SH-SY5Y (cell line): Measurements from ENCODE around the gene CEP170B.

Source experiments
- GATA2 ChIP-seq: IDR thresholded peaks from 2 replicates; pipeline ENCODE4 v1.6.1; 2011; ENCODE audit warnings: mild to moderate bottlenecking, low read depth, low read length
- GATA3 ChIP-seq: IDR thresholded peaks from 2 replicates; pipeline ENCODE4 v1.6.1; 2011; ENCODE audit warnings: low read depth, mild to moderate bottlenecking, low read length, moderate library complexity

CEP170B gene

DNA sequence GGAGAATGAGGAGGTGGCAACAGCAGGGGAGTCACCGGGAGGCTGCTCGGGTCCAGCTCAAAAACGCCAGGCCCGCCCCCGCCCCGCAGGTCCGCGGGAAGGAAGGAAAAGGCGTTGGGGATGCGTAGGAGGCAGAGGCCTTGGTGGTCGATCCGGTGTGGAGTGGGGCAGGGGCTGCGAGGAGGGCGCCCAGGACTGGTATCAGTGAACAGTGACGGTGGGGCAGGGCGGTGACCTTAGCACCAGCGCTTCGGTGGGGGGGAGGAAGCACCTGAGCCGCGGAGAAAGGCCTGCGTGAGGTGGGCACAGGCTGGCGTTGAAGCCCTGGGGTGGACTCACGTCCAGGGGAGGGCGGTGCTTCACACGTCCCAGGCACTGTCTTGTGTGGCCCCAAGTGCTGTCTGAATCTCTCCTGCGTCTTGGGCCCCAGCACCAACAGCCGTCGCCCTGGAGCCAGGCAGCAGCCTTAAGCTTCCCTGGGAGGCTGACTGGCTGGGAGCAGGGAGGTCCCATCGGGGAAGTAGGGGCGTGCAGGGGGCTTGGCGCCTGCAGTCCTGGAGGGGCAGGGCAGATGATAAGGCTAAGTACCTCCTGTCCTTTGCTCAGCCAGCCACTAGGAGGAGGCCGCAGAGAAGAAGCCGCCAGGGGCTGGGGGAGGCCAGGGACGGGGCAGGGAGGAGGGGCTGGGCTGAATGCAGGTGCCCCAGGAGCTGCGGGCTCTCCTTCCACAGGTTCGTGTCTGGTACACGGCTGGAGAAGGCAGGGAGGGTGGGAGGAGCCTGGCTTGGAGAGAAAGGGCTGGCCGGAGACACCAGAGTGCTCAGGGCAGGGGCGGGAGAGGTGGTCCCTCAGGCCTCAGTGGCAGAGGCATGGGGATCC lies 37.7 kb upstream of the CEP170B start:
- TF ChIP-seq GATA3: no peak
- TF ChIP-seq GATA2: no peak

DNA sequence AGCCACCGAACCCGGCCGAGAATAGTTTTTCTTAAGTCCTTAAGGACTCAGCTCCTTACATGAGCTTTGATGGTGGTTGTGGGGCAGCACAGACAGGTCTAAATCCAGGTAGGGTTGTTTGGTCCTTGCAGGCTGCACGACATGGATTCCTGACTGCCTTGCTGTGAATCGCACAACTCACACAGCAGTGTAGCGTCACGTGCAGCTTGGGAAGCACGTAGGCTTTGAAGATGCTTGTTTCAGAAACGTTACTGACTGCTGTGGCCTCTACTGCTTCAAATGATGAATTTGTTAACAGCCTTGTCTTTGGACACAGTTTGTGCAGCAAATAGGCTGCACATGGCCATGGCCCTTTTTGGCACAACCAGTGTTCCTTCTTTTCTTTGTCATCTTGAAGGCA lies 34.3 kb upstream of the CEP170B start:
- TF ChIP-seq GATA2 (no peak), GATA3 (no peak)

DNA sequence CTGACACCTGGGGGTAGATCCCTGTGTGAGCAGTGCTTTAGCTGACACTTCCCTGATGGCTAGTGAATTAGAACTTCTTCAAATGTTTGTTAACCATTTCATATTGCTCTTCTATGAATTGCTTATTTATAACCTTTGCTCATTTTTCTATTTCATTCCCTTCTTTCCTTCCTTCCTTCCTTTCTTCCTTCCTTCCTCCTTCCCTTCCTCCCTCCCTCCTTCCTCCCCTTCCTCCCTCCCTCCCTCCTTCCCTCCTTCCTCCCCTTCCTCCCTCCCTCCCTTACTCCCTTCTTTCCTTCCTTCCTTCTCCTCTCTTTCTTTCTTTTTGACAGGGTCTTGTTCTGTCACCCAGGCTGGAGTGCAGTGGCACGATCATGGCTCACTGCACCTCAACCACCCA lies 23.3 kb upstream of the CEP170B start:
- TF ChIP-seq GATA3 (no peak), GATA2 (no peak)

- TF ChIP-seq GATA3 (no peak), GATA2 (no peak)
Measured at GRCh38 chr14:104843006-104843405, 22.1 kb upstream of the CEP170B start.

DNA sequence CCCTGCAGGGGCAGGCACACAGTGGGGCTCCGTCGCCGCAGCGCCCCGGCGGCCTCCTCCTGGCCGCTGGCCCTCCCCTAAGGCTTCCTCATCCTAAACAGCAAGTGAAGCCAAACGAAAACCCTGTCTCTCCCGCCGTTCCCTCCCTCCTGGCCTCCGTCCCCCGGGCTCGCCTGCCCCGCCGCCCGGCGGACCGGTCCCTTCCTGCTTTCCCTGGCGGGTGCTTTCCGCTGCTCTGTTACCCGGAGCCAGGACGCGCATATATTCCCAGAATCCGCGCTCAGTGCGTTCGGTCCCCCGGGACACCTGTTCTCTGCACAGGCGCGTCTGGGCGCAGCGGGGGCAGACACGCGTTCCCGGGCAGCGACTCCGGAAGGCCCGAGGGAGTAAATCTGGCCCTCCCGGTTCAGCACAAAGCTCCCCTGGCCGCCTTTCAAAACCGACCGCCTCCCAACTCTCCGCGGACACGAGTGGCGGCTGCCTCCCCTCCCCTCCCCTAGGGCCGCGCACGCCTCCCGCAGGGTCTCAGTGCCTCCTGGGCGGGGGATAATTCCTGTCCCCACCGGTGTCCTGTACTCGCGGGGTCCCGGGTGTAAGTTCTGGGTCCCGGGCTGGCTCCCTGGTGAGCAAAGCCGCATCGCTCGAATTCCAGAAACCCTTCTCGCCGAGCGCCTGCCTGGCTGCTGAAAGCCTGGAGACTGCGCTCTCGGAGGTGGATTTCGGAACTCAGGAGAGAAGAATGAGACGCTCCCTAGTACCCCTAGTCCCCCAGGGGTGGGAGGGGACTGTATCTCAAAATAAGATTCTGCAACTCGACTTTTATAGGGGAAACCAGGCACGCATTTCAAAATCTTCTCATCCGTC lies 21.4 kb upstream of the CEP170B start:
- no peak for TF ChIP-seq GATA3

DNA sequence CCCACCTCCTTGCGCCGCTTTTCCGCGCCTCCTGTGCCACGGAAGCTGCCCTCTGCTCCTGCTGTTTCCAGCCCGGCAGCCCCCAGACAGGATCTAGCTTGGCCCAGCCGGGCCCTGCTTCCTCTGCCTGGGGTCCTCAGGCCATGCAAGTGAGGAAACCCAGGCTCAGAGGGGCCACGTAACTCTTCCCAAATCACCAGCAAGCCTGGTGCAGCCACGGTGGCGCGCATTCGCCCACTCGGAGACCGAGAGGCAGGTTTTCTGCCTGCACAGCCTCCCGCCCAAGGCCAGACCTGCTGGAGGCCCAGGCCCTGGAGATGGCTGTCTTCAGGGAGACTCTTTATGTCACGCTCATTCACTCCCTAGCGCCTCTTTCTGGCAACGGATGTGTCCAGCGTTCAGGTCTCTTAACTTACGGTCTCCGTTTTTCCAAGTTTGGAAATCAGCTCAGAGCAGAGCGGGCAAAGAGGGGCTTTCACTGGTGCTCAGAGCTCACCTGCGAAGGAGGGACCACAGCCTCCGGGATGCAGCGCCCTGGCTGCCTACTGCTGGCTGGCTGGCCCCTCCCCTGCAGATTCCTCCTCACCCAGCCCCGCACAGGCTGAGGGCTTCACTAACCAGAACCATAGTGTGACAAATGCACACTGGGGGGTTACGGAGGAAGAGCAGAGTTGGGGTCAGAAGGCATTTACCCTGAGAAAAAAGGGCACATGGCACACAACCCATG lies 20.6 kb upstream of the CEP170B start:
- no peak for TF ChIP-seq GATA3
- TF ChIP-seq GATA2: no peak

DNA sequence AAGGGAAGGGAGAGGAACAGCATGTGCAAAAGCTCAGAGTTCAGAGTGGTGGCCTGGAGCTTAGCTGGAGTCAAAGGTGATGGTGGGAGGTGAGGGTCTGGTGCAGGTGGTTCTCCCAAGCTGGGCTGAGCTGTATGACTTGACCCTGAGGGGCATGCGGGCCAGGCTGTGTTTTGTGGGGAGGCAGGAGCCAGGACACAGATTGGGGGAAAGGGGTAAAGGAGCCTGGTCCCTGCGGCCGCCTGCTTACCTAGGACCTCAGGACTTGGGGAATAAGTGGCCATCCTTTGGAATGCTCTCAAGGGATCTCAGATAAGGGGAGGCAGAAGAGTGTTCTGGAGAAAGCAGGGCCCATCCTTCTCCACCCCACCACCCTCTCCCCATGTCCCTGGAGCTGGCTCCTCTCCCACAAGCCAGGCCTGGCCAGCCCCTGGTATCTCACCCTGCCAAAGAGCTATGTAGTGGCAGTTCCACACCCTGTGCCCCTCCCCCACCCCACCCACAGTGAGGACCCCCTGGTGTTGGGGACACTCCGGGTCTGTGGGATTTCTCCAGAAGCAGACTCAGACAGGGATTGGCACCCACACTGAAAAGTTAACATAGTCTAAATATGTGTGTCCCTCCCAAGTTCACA lies 19.9 kb upstream of the CEP170B start:
- TF ChIP-seq GATA3 (no peak), GATA2 (no peak)

DNA sequence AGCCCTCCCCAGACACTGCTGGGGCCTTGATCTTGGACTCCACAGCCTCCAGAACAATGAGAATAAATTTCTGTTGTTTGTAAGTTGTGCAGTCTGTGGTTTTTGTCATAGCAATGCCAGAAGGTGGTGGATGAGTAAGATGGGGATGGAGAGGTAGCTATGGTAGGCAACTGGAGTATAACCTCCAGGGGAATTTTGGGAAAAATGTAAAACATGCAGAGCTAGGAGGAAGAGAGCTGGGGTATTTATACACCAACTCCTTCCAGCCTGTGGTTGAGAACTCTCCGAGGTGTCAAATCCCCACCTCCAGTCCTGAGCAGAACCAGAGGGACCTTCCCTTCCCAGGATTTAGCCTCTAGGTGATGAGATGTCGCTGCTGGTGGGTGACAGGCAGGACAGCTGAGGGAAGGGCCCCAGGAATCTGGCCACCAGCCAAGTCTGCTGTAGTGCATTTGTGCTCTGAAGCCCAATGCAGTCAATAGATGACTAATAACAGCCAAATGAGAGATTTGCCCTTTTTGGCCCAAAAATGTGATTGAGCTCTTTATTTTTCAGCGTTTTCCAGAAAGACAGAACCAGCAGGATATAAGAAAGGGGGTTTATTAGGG lies 19.1 kb upstream of the CEP170B start:
- TF ChIP-seq GATA3 (no peak), GATA2 (no peak)

- TF ChIP-seq GATA3: no peak
- no peak for TF ChIP-seq GATA2
Measured at GRCh38 chr14:104852280-104852663, 12.8 kb upstream of the CEP170B start.

DNA sequence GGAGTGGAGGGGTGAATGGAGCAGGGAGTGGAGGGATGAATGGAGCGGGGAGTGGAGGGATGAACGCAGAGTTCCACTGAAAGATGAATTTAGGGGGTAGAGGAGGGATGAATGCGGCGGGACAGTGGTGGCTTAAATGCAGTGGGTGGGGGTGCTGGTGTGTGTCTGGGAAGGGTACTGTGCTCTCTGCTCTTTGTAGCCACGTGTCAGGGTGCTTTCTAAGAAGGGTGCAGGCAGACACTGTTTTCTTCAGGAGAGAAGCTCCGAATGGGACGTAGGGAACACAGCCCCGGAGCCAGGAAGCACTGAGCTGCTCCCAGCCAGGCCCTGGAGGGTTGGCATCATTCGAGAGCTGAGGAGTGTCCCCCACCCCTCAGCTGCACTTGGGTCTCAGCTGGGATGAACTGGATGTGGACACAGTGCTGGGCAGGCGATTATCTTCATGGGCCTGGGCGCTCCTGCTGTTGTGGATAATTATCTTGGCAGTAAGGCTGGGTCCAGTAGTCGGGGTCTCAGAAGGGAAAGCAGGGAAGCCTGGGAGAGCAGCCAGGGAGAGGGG lies 9.5 kb upstream of the CEP170B start:
- TF ChIP-seq GATA3 (no peak), GATA2 (no peak)

GRCh38 chr14:104856157-104856868 lies 8.8 kb upstream of the CEP170B start:
- TF ChIP-seq GATA2 (no peak), GATA3 (no peak)
